Muscle of back (tissue), 13 donors: ENCODE data around the gene AKR1C8. TPM values are rescaled to one million over a fixed set of nuclear protein-coding genes. Genes with fewer than 3 reads are reported as not detected.
"Not testable (repeated sequence)": the region's sequence is repeated elsewhere in the genome, so short reads cannot be mapped to it uniquely, and the experiment has no call there.

Experiments used
- DNase-seq, 3 donors: peaks; one replicate each; pipeline versions ENCODE4 v3.0.0 to v3.0.0-alpha.2; 2013
- long read RNA-seq, 9 donors: transcript quantifications; one replicate each; lab custom pipeline, GENCODE V29; 2026
- polyA plus RNA-seq, 10 donors: library from polyadenylated mRNA; unstranded; fragments of 120-200 nt; gene quantifications; one replicate each; pipeline ENCODE4 v1.2.1, GENCODE V29; 2013; ENCODE audit not compliant: insufficient read length in 10 of 10

Gene AKR1C8
- under 1 TPM in 3 of 10 donors, not detected in 7; 0.10 to 0.27 (median 0.17) TPM for polyA plus RNA-seq
- long read RNA-seq, donor 1: 0 reads
- long read RNA-seq, donor 2: 0 reads
- long read RNA-seq, donor 3: 0 reads
- long read RNA-seq, donor 4: 0 reads
- long read RNA-seq, donor 5: 0 reads
- long read RNA-seq, donor 6: 0 reads
- long read RNA-seq, donor 7: 0 reads
- long read RNA-seq, donor 8: 0 reads
- long read RNA-seq, donor 9: 0 reads

DNA sequence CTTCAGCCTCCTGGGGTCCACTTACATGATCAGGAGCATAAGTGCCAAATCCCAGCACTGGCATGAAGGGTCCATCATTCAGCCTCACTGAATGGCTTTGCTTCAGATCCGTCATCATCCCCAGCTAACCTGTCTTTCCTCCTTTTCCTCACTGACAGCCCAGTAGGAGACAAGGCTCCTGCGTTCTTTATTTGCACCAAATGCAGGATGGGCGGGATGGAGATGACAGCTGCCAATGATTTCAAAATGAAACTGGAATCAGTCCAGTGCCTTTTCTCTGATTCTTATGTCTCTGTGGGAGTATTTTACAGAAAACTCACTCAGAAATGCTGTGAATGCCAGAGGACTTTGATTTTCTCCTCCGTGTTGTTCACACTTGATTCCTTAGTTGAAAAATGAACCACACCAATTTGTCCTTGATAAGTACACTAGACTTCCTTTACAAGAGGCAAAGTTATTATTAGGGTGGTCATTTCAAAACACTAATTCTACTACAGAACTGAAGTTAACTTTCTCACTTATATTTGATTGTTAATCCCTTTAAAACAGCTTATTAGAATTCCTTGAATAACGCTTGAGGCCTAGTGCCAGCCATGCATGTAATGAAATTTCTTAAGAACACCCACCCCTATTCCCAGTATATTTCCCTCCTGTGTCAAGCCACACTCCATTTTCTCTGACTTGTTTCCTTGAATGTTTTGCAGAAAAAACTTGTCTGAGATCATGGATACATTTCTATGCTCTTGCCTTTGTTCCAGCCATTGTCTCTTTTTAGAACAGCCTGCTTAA is at the start of gene AKR1C8:
TSS of gene AKR1C8 (minus strand) at position 164 of the 789 bp plus-strand sequence. CDS start at position 118, 46 bp downstream.
- peak in 1 of 3 donors; percentile 3 for DNase-seq

DNA sequence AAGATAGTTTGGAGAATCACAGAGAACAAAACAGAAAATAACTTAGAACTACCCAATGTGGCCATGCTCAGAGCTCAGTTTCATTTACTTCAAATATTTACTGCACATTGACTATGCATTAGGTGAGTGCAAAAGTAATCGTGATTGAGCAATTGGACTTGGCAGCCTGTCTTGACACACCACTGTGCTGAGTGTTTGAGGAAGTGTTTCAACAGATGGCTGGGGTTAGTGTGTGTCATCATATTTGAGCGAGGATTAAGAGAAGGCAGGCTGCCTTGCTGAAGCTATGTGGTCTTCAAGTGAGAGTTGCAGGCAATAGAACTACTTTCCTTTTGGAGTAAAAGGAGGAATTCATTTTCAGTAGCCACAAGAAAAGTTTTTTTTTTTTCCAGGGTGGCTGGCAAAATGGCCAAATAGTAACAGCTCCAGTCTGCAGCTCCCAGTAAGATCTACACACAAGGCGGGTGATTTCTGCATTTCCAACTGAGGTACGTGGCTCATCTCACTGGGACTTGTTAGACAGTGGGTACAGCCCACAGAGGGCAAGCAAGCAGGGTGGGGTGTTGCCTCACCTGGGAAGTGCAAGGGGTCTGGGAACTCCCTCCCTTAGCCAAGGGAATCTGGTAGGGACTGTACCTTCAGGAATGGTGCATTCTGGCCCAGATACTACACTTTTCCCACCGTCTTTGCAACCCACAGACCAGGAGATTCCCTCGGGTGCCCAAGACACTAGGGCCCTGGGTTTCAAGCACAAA is 49.3 kb upstream of the AKR1C8 start:
- DNase-seq: peak; percentile 15 to 47 (median 39)

DNA sequence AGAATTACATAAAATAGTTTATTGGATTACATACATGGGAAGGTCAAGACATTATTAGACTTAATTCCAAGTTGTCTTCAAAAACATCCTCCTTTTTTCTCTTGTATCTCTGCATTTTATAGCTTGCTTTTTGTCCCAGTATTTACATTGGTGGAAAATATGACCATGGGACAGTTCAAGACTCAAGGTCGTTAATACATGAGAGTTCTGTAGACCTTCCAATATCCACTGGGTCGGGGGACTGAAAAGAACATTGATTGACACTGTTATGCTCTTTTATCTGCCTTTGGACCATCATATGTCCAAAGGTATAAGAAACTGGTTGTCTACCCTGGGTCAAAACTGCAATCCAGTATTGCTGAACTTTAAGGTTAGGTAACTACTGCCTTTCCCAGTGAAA is 48.4 kb upstream of the AKR1C8 start:
- no peak for DNase-seq

DNA sequence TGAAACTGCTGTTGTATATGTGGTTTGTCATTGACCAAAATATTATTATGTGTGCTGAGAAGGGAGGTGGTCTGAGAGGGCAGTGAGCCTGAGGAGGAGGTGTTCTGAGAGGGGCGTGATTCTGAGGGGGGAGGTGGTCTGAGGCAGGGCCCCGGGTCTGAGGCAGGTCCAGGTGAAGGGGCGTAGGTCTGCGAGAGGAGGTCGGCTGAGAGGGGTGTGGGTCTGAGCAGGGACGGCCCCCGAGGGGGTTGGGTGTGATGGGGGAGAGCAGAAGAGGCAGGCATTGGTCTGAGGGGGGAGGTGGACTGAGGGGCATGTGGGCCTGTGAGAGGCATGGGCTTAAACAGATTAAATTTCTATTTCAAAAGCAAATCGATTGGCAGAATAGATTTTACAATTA is 44.1 kb upstream of the AKR1C8 start:
- DNase-seq: no peak

DNA sequence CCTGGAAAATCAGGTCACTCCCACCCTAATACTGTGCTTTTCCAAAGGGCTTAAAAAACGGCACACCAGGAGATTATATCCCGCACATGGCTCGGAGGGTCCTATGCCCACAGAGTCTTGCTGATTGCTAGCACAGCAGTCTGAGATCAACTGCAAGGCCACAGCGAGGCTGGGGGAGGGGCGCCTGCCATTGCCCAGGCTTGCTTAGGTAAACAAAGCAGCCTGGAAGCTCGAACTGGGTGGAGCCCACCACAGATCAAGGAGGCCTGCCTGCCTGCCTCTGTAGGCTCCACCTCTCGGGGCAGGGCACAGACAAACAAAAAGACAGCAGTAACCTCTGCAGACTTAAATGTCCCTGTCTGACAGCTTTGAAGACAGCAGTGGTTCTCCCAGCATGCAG is 38.0 kb upstream of the AKR1C8 start:
- DNase-seq: not testable (repeated sequence)

DNA sequence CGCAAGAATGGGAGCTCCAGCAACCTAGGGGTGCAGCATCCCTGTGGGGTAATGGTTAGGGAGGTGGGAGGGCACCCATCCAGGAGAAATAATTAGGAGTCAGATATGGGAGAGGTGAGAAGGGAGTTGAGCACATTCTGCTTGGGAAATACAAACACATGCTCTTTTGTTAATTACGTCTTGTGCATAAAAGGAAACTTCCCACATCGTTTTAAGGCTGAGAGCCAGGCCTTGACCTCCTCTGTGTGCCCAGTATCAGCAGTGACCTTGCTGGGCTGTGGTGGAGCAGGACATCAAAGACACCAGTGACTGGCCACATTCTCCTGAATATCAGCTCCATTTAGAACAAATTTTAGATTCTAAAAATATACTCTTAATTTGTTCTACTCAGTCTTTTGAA is 34.3 kb upstream of the AKR1C8 start:
- DNase-seq: no peak

DNA sequence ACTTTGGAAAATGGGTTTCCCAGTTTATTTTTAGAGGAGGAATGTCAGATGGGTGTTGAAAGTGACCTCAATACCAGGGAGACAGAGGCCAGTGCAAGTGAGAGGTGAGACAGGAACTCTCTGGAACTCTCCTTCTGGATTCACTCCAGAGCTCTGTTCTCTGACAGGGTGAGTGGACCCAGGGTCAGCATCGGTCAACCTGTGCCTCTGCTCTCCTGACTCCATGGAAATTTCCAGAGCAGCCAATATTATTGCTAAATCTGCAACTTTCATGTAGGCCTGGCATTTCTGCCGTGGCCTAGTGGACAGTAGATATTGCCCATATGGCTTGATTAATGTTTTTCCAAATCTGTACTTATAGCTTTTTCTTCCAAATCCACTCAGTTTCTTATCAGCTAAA is 31.9 kb upstream of the AKR1C8 start:
- no peak for DNase-seq

DNA sequence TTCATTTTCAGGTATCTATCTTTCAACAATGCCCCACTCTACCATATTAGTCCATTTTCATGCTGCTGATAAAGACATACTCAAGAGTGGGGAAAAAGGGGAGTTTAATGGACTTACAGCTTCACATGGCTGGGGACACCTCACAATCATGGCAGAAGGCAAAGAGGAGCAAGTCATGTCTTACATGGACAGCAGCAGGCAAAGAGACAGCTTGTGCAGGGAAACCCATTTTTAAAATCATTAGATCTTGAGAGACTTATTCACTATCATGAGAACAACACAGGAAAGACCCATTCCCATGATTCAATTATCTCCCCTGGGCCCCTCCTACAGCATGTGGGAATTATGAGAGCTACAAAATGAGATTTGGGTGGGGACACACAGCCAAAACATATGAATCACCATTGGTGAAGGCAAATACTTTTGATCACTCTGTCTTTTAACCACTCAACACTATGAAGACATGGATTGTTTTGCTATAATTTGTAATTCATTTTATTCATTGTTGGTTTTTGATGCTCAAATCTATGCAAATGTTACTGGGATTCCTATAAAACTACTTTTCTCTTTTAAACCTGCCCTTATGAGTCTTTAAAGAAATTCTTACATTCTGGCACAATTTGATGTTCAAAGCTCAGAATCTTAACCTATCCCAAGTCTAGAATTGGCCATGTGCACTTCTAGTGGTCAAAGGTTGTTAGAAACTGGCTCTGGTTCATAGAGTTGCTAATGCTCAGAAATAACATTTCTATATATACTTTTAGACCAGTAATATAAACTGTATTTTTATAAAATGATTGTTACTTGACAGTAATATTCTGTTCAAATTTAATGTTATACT is 27.0 kb upstream of the AKR1C8 start:
- no peak for DNase-seq

DNA sequence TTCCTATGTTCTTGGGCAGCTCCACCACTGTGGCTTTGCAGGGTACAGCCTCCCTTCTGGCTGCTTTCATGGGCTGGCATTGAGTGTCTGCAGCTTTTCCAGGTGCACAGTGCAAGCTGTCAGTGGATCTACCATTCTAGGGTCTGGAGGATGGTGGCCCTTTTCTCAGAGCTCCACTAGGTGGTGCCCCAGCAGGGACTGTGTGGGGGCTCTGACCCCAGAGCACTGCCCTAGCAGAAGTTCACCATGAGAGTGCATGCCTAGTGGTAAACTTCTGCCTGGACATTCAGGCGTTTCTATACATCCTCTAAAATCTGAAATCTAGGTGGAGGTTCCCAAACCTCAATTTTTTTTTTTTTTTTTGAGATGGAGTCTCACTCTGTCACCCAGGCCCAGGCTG is 25.3 kb upstream of the AKR1C8 start:
- DNase-seq: not testable (repeated sequence)

DNA sequence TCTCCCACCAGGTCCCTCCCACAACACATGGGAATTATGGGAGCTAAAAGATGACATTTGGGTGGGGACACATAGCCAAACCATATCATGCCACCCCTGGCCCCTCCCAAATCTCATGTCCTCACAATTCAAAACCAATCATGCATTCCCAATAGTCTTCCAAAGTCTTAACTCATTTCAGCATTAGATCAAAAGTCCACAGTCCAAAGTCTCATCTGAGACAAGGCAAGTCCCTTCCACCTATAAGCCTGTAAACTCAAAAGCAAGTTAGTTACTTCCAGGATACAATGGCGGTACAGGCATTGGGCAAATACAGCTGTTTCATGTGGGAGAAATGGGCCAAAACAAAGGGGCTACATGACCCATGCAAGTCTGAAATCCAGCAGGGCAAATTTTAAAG is 24.8 kb upstream of the AKR1C8 start:
- DNase-seq: not testable (repeated sequence)

DNA sequence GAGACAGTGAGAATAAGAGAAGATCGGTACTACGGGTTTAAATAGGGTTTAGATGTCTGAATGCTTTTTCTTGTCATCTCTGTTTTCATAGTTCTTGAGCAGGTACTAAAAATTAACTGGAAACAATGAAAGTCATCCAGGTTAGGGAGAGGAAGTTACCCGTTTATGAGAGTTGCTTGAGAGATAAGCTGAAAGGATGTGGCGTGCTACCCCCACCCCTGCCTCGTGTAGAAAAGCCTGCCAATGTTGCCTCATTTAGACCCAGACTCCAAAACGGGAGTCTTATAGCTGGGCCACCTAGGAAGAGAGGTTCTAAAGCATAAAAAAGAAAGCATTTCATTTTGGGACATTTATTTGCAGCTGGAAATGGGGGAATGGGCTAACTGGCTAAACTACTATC is 21.8 kb upstream of the AKR1C8 start:
- no peak for DNase-seq

DNA sequence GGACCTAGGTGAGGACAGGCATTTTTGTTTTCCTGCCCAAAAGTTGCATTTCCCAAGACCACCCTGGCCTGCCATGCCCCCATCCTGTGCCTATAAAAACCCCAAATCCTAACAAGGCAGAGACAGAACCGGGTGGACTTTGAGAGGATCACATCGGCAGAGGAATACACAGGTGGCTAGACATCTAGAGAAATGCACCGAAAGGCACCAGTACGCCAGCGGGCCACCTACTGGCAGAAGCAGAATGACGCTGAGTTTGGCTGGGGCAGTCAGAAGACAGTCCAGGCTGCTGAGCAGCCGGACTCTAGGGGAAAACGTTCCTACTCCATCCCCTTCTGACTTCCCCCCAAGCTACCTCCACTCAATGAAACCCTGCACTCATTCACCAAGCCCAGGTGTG is 14.4 kb upstream of the AKR1C8 start:
- DNase-seq: no peak

DNA sequence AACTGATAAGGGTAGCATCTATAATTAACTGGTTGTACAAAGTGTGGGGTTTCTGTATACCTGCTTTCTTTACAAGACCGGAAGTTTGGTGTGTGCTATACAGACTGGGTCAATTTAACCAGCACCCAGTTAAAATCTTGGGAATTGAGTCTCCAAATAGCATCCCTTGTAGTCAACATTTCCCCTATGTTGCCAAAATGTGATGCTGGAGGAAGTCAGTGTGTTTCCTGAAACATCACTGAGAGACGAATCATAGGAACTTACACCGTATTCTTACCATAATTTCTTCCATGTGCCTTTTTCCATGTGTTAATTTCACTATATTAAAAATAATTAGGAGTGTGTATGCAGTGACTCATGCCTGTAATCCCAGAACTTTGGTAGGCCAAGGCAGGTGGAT is 13.4 kb upstream of the AKR1C8 start:
- DNase-seq: no peak

DNA sequence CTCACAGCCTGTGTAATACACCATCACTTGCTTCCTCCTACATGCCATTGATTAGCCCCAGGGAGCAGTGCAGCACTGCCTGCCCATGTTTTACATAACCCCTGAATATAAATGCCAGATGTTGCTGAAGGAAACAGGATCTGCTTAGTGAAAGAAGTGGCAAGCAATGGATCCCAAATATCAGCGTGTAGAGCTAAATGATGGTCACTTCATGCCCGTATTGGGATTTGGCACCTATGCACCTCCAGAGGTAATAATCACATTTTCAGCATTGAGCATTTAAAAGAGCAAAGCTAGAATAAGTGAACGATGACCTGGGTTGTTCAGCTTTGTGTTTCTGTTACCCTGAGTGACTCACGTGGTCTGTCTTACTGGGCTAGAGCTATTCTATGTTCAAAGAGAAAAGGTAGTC is 11.8 kb upstream of the AKR1C8 start, which contains the start of gene AKR1C4:
TSS of gene AKR1C4 (plus strand) at position 136 of the 412 bp plus-strand sequence. CDS start at position 167, 31 bp downstream.
- no peak for DNase-seq

DNA sequence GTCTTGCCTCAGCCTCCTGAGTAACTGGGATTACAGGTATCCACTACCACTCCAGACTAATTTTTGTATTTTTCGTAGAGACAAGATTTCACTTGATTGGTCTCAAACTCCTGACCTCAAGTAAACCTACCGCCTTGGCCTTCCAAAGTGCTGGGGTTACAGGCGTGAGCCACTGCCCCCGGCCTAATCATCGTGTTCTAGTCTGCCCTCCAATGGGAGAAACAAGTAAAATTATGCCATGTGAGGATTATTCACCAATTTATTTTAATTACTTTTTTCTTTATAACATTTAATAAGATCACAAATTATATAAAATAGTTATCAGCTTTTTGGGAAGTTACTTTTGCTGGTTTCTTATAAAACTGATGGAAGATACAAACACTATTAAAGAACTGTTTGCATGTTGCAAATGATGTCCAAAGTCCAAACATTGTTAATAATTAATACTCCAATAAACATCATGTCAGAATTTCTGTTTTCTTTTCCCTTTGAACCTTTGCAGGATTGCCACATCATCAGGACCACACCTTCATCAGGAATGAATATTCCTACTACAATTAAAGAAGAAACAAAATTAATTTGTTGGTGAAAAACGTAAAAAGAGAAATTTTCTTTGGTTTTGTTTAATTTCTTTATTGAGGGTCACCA is 10.9 kb upstream of the AKR1C8 start:
- no peak for DNase-seq

DNA sequence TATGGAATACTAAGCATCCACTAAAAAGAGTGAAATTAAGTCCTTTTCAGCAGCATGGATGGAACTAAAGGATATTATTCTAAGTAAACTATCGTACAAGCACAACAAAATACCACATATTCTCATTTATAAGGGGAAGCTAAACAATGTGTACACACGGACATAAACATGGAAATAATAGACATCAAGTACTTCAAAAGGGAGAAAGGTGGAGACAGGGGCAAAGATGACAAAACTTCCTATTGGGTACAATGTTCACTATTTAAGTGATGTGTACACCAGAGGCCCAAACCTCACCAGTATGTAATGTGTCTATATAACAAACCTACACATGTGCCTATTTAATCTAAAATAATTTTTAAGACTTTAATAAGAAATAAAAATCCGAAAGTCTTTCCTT is 9.5 kb upstream of the AKR1C8 start:
- DNase-seq: no peak

DNA sequence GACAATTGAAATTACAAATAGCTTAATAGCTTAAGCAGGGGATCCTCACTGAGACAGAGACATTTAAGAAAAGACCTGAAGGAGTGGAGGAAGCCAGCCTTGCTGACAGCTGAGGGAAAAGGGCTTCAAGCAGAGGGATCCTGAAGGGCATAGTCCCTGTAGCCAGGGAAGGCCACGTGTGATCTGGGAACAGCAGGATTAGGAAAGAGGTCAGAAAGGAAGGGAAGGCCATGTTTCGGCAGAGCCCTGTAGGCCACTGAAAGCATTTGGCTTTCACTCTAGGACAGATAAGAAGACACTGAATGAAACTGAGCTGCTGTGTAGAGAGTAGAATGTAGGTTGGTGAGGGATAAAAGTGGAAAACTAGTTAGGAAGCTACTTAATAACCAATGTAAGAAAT is 3.4 kb upstream of the AKR1C8 start:
- DNase-seq: no peak

DNA sequence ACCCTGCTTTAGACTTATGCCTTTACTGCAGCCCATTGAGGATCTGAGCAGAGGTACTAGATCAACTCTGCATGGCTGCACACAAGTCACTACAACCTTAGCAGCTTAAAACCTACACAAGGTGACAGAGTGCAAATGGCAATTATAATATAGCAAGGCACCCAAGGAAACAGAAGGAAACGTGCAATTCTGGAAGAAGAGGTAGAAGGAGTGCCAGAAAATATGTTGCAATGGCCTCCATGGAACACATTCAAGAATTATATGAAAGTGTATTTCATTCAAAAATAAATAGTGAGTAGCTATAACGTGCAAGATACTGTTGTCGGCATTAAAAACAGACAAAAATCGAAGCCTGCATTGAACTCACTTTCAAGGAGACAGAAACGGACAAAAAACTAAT is 2.9 kb upstream of the AKR1C8 start:
- peak in 2 of 3 donors; percentile 4 to 25 for DNase-seq

DNA sequence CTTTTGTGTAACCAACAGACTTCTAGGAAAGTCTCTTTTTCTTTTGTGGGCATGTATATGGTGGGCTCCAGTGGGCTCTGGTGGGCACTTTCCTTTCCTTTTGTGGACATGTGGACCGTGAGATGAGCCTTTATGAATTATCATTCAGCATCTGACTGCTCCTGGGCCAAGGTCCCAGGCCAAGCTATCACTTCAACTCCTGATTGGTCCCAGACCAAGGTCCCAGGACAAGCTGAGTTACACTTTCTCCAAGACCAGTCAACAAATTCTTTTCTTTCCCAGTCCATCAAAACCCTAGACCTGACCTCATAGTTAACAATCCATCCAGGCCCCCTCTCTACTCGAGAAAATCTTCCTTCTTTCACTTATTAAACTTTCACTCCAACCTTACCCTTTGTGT is 1.0 kb downstream of the AKR1C8 start:
- DNase-seq: no peak

DNA sequence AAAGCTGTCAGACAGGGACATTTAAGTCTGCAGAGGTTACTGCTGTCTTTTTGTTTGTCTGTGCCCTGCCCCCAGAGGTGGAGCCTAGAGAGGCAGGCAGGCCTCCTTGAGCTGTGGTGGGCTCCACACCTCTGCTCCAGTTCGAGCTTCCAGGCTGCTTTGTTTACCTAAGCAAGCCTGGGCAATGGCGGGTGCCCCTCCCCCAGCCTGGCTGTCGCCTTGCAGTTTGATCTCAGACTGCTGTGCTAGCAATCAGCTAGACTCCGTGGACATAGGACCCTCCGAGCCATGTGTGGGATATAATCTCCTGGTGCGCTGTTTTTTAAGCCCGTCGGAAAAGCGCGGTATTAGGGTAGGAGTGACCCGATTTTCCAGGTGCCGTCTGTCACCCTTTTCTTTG is 4.4 kb downstream of the AKR1C8 start:
- not testable (repeated sequence) for DNase-seq

DNA sequence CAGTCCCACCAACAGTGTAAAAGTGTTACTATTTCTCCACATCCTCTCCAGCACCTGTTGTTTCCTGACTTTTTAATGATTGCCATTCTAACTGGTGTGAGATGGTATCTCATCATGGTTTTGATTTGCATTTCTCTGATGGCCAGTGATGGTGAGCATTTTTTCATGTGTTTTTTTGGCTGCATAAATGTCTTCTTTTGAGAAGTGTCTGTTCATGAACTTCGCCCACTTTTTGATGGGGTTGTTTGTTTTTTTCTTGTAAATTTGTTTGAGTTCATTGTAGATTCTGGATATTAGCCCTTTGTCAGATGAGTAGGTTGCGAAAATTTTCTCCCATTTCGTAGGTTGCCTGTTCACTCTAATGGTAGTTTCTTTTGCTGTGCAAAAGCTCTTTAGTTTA is 9.4 kb downstream of the AKR1C8 start:
- DNase-seq: not testable (repeated sequence)
